ENCODE results near the gene THSD4. TPM values are rescaled to one million over a fixed set of nuclear protein-coding genes. Genes with fewer than 3 reads are reported as not detected.

THSD4 gene
- total and polyA plus RNA-seq, 9 of the 15 experiments (the other 6 are each of a cell fraction or from before 2014, with no cell fraction given) = 0.04 TPM; not detected in 5

DNA sequence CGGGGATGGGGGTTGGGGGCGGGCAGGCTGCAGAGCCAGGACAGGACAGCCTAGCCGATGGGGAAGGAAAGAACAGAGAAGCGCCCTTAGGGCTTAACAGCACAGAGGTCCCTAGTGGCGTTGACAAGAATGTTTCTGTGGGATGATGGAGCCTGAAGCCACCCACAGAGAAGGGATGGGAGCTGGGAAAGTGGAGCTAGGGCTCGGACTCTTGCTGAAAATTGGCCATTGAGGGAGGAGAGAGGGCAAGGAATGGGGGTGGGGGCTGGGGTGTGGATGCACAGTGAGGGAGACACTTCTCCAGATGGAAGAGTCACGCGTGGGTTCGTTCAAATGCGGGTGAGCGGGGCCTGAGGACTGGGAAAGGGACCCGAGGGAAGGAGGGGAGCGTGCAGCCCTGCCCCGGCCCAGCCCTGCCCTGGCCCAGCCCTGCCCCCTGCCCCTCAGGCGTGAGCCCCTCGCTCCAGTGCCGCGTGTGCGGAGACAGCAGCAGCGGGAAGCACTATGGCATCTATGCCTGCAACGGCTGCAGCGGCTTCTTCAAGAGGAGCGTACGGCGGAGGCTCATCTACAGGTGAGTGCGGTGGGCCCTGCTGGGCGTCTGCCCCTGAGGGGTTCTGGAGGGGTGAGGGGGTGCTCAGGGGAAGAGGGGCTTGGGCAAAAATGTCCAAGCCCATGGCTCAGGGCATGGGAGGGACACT, 695.9 kb downstream of the THSD4 start (continued):
- TF ChIP-seq SIN3A (IDR thresholded peaks at IDR 0.05; ENCODE audit: borderline replicate concordance in 2 of 2, control insufficient read depth in 1 of 2, low read depth in 2 of 2, low read length in 2 of 2) (no peak), ELK3 (CRISPR knock-in tag; IDR thresholded peaks at IDR 0.05) (no peak)

GRCh38 chr15:71811752-71812735, 696.8 kb downstream of the THSD4 start:
- Histone ChIP-seq H3K9me3 (replicated peaks; ENCODE audit: control insufficient read depth, insufficient read depth, low read depth, low read length) (no peaks in the 10 kb centered on the region), H4K20me1 (replicated peaks; ENCODE audit: control insufficient read depth, insufficient read depth, low read length) (peaks cover 5% of the 10 kb centered on the region), H2AFZ (ENCODE audit: low read depth, low read length) (no peak overlapping the region), H3K36me3 (ENCODE audit: control insufficient read depth, insufficient read depth, low read length) (no peaks in the 10 kb centered on the region), H3K4me2 (ENCODE audit: insufficient read depth, low read length) (no peak overlapping the region), H3K4me3 (no peak overlapping the region), H3K9me1 (ENCODE audit: control insufficient read depth, insufficient read depth, low read length) (no peaks in the 10 kb centered on the region), H3K27me3 (ENCODE audit: control insufficient read depth in 2 of 2, insufficient read depth in 2 of 2, low read length in 2 of 2) (peaks cover 36 to 74% of the 10 kb centered on the region in 2 experiments; a peak in 4 of 5 replicates), H3K79me2 (ENCODE audit: control insufficient read depth, insufficient read depth, low read length) (no peaks in the 10 kb centered on the region), H3K4me1 (replicated peaks in 1 of 2; ENCODE audit: control insufficient read depth in 2 of 2, insufficient read depth in 2 of 2, low read length in 2 of 2) (peaks cover 0 to 4% of the 10 kb centered on the region in 2 experiments; a peak in 2 of 5 replicates), H3K9ac (ENCODE audit: insufficient read depth in 1 of 2, low read depth in 2 of 2, low read length in 2 of 2) (no peak overlapping the region), H3K27ac (ENCODE audit: extremely low read depth, low read depth, low read length) (no peak overlapping the region)
- FAIRE-seq (no peak), DNase-seq (ENCODE audit: extremely low read depth in 1 of 4, low spot score in 3 of 4) (no peak), ATAC-seq (no peak)
- intact Hi-C loops (cut with micrococcal nuclease) = no loop called here
- WGBS (ENCODE audit: insufficient coverage, low coverage, missing lambda C conversion rate) = 0% methylated on average over 23 of the region's 38 CpGs
- no TSS peak for BruUV-seq (replicated peaks)
- ChIA-PET CTCF (ENCODE audit: low intra/inter-chr PET ratio) (no interaction called here), POLR2A (interaction anchor here (1.0 kb wide), 1 partner anchor 10 kb away, joined by 3 read pairs; no protein-coding TSS in a partner anchor)
- in situ Hi-C loops (cut with MboI) = no loop called here
- TF ChIP-seq ZBTB8A (IDR thresholded peaks at IDR 0.05; ENCODE audit: partially characterized antibody) = no peak
- no peak for TF ChIP-seq ZC3H11A (IDR thresholded peaks at IDR 0.05; ENCODE audit: low read depth, low read length)
- TF ChIP-seq PRDM10 (IDR thresholded peaks at IDR 0.05; ENCODE audit: partially characterized antibody) = no peak
- no peak for TF ChIP-seq SAFB (IDR thresholded peaks at IDR 0.05; ENCODE audit: borderline replicate concordance, low read depth, low read length)
- no peak for TF ChIP-seq EGR1 (conservative IDR thresholded peaks at IDR 0.05)
- no peak for TF ChIP-seq GTF3C2 (IDR thresholded peaks at IDR 0.05; ENCODE audit: borderline replicate concordance, extremely low read depth, insufficient read length)
